H9 (cell line): ENCODE measurements around the gene KCNIP1. TPM values are rescaled to one million over a fixed set of nuclear protein-coding genes. Genes with fewer than 3 reads are reported as not detected.

Experiments
- DNase-seq: peaks from one replicate; pipeline ENCODE4 v3.0.0-alpha.2; 2017
- H2AFZ ChIP-seq: one replicate; pipeline ENCODE4 v1.6.1; 2013; ENCODE audit warnings: mild to moderate bottlenecking, low read length, control low read depth, moderate library complexity
- H2AK5ac ChIP-seq: 2 replicates; pipeline ENCODE4 v1.6.1; 2013; ENCODE audit warnings: low read length, control low read depth, mixed read lengths; ENCODE audit not compliant: insufficient read length
- H2BK120ac ChIP-seq: one replicate; pipeline ENCODE4 v1.6.1; 2013; ENCODE audit warnings: low read depth, mild to moderate bottlenecking, low read length, control low read depth, inconsistent platforms; ENCODE audit not compliant: poor library complexity, severe bottlenecking
- H2BK12ac ChIP-seq: 2 replicates; pipeline ENCODE4 v1.6.1; 2013; ENCODE audit warnings: low read length, control low read depth, mixed read lengths, low read depth; ENCODE audit not compliant: insufficient read length
- H2BK15ac ChIP-seq: 2 replicates; pipeline ENCODE4 v1.6.1; 2013; ENCODE audit warnings: low read depth, low read length, control low read depth
- H2BK20ac ChIP-seq: one replicate; pipeline ENCODE4 v1.6.1; 2013; ENCODE audit warnings: low read depth, mild to moderate bottlenecking, low read length, control low read depth, inconsistent platforms; ENCODE audit not compliant: poor library complexity, severe bottlenecking
- H2BK5ac ChIP-seq: 2 replicates; pipeline ENCODE4 v1.6.1; 2013; ENCODE audit warnings: low read length, control low read depth, mixed read lengths; ENCODE audit not compliant: insufficient read length
- H3K14ac ChIP-seq: 2 replicates; pipeline ENCODE4 v1.6.1; 2013; ENCODE audit warnings: low read length, control low read depth; ENCODE audit not compliant: insufficient read depth
- H3K18ac ChIP-seq: 2 replicates; pipeline ENCODE4 v1.6.1; 2013; ENCODE audit warnings: low read depth, mild to moderate bottlenecking, mixed read lengths, low read length, control low read depth; ENCODE audit not compliant: insufficient read length
- H3K23ac ChIP-seq: 2 replicates; pipeline ENCODE4 v1.6.1; 2013; ENCODE audit warnings: low read length, control low read depth, mixed read lengths, low read depth; ENCODE audit not compliant: insufficient read length
- H3K23me2 ChIP-seq: 2 replicates; pipeline ENCODE4 v1.6.1; 2013; ENCODE audit warnings: low read depth, mild to moderate bottlenecking, mixed read lengths, low read length, control low read depth; ENCODE audit not compliant: insufficient read length, poor library complexity, severe bottlenecking
- H3K27ac ChIP-seq: 2 replicates; pipeline ENCODE4 v1.5.1; 2013; ENCODE audit warnings: low read length, control low read depth, mixed read lengths, low read depth; ENCODE audit not compliant: insufficient read length
- H3K27me3 ChIP-seq: 2 replicates; pipeline ENCODE4 v1.6.1; 2013; ENCODE audit warnings: low read length, control low read depth, inconsistent platforms; ENCODE audit not compliant: insufficient read depth
- H3K4ac ChIP-seq: 2 replicates; pipeline ENCODE4 v1.6.1; 2013; ENCODE audit warnings: low read depth, mild to moderate bottlenecking, control low read depth, inconsistent platforms, low read length, moderate library complexity
- H3K4me1 ChIP-seq: 2 replicates; pipeline ENCODE4 v1.6.1; 2013; ENCODE audit warnings: low read length, control low read depth, inconsistent platforms; ENCODE audit not compliant: insufficient read depth
- H3K4me2 ChIP-seq: 2 replicates; pipeline ENCODE4 v1.6.1; 2013; ENCODE audit warnings: low read length, control low read depth, mixed read lengths; ENCODE audit not compliant: insufficient read length, insufficient read depth
- H3K56ac ChIP-seq: 2 replicates; pipeline ENCODE4 v1.6.1; 2013; ENCODE audit warnings: low read depth, mild to moderate bottlenecking, mixed read lengths, low read length, control low read depth; ENCODE audit not compliant: insufficient read length
- H3K79me1 ChIP-seq: 2 replicates; pipeline ENCODE4 v1.6.1; 2013; ENCODE audit warnings: low read depth, mild to moderate bottlenecking, moderate library complexity, low read length, control low read depth, inconsistent platforms; ENCODE audit not compliant: insufficient read depth, poor library complexity, severe bottlenecking
- H3K79me2 ChIP-seq: 2 replicates; pipeline ENCODE4 v1.6.1; 2013; ENCODE audit warnings: low read length, control low read depth, inconsistent platforms; ENCODE audit not compliant: insufficient read depth
- H3K9ac ChIP-seq: 2 replicates; pipeline ENCODE4 v1.6.1; 2013; ENCODE audit warnings: low read length, control low read depth, mixed read lengths; ENCODE audit not compliant: insufficient read length; ENCODE audit errors: extremely low read depth
- H3K9me3 ChIP-seq: one replicate; pipeline ENCODE4 v1.6.1; 2013; ENCODE audit warnings: low read depth, low read length, inconsistent platforms; ENCODE audit not compliant: control insufficient read depth
- H3T11ph ChIP-seq: one replicate; pipeline ENCODE4 v1.6.1; 2013; ENCODE audit warnings: mild to moderate bottlenecking, low read length, control low read depth, inconsistent platforms
- H4K20me1 ChIP-seq: one replicate; pipeline ENCODE4 v1.6.1; 2013; ENCODE audit not compliant: control insufficient read depth, insufficient read length, insufficient read depth
- H4K5ac ChIP-seq: 2 replicates; pipeline ENCODE4 v1.6.1; 2013; ENCODE audit warnings: low read depth, mild to moderate bottlenecking, mixed read lengths, low read length, control low read depth; ENCODE audit not compliant: insufficient read length
- H4K8ac ChIP-seq: replicated peaks from 2 replicates; pipeline ENCODE4 v1.6.1; 2013; ENCODE audit warnings: low read length, control low read depth, mixed read lengths, low read depth; ENCODE audit not compliant: insufficient read length
- H4K91ac ChIP-seq: 2 replicates; pipeline ENCODE4 v1.6.1; 2013; ENCODE audit warnings: low read depth, mild to moderate bottlenecking, moderate library complexity, mixed read lengths, low read length, control low read depth; ENCODE audit not compliant: insufficient read length
- H3K27ac Mint-ChIP-seq, 3 experiments: 2 replicates in 2 of 3; 3 replicates in 1 of 3; pipeline ENCODE4 v1.8.0; 2020 to 2021; ENCODE audit warnings: mixed read lengths in 3 of 3, mild to moderate bottlenecking in 1 of 3, moderate library complexity in 1 of 3
- H3K27me3 Mint-ChIP-seq: 2 replicates; pipeline ENCODE4 v1.8.0; 2021; ENCODE audit warnings: low read depth, mild to moderate bottlenecking, moderate library complexity, mixed read lengths
- H3K36me3 Mint-ChIP-seq, 3 experiments: 2 replicates in 2 of 3; 3 replicates in 1 of 3; pipeline ENCODE4 v1.8.0; 2020 to 2021; ENCODE audit warnings: low read depth in 3 of 3, mixed read lengths in 3 of 3; ENCODE audit not compliant: insufficient read depth in 1 of 3
- H3K4me1 Mint-ChIP-seq, 2 experiments: 2 replicates each; pipeline ENCODE4 v1.8.0; 2020; ENCODE audit warnings: mixed read lengths in 2 of 2
- H3K4me3 Mint-ChIP-seq, 2 experiments: 2 replicates in 1 of 2; 3 replicates in 1 of 2; pipeline ENCODE4 v1.8.0; 2020 to 2021; ENCODE audit warnings: mild to moderate bottlenecking in 2 of 2, mixed read lengths in 2 of 2, moderate library complexity in 1 of 2
- H3K9me3 Mint-ChIP-seq, 2 experiments: 2 replicates in 1 of 2; 3 replicates in 1 of 2; pipeline ENCODE4 v1.8.0; 2020; ENCODE audit warnings: mild to moderate bottlenecking in 2 of 2, mixed read lengths in 2 of 2, moderate library complexity in 1 of 2
- WGBS: extraction: QIAGEN DNeasy Blood & Tissue Kit; methylation state at CpG from one replicate; pipeline ENCODE4 v1.1.7; 2013; ENCODE audit warnings: missing lambda C conversion rate, low lambda C conversion rate, mixed read lengths; ENCODE audit not compliant: insufficient read length; ENCODE audit errors: extremely low coverage; 5-methylcytosine and 5-hydroxymethylcytosine counted together
- total RNA-seq: library from RNA; stranded (reverse); gene quantifications from 2 replicates; pipeline ENCODE4 v1.2.1, GENCODE V29; 2021
- TF ChIP-seq, protein P1 (sequence below): fragments of 200-600 bp; sonication (generic); conservative IDR thresholded peaks from 3 replicates; pipeline ENCODE4 v1.8.0; 2021; ENCODE audit warnings: antibody characterized with exemption, mild to moderate bottlenecking

Gene KCNIP1
- total RNA-seq, 1 experiment from 2014 or later = 0.63 TPM

DNA sequence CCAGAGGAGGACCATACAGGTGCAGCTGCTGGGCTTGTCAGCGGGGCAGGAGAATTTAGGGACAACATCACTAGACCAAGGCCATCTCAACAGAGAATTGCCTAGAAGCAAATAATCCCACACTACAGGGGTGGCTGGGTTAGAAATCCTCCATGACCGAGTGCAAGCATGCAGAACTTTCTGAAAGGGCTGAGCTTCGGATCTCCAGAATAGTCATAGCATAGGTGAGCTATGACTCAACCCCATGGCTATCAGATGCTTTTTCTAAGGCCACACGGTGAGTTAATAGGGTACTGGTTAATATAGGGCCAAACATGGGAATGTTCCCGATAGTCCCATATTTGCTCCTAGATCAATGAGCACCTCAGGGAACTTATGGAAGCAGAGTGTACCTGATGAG, 4.2 kb downstream of the KCNIP1 start:
- Histone ChIP-seq H3K56ac (no peak overlapping the region), H4K8ac (no peak overlapping the region), H4K91ac (no peak overlapping the region), H2AFZ (no peak overlapping the region), H2BK20ac (no peak overlapping the region), H4K20me1 (no peaks in the 10 kb centered on the region), H3K23me2 (no peaks in the 10 kb centered on the region), H2BK5ac (no peak overlapping the region), H3K79me1 (no peaks in the 10 kb centered on the region), H3K4me1 (no peaks in the 10 kb centered on the region), H3K79me2 (no peaks in the 10 kb centered on the region), H3K4ac (no peak overlapping the region), H2AK5ac (no peak overlapping the region), H2BK12ac (no peak overlapping the region), H3K18ac (no peak overlapping the region), H3K9me3 (no peaks in the 10 kb centered on the region), H3K14ac (no peak overlapping the region), H3K4me2 (no peak overlapping the region), H3K27ac (no peak overlapping the region), H3K9ac (no peak overlapping the region), H3K27me3 (peaks cover 13% of the 10 kb centered on the region; the same call in 1 of the 2 replicates), H4K5ac (no peak overlapping the region), H3K23ac (no peak overlapping the region), H2BK15ac (no peak overlapping the region), H3T11ph (no peak overlapping the region), H2BK120ac (no peak overlapping the region)
- no peak overlapping the region; a peak in 1 of 7 replicates for H3K27ac Mint-ChIP-seq
- no CpG with 5 or more reads among the region's 5 CpGs for WGBS
- TF ChIP-seq, protein P1, sequence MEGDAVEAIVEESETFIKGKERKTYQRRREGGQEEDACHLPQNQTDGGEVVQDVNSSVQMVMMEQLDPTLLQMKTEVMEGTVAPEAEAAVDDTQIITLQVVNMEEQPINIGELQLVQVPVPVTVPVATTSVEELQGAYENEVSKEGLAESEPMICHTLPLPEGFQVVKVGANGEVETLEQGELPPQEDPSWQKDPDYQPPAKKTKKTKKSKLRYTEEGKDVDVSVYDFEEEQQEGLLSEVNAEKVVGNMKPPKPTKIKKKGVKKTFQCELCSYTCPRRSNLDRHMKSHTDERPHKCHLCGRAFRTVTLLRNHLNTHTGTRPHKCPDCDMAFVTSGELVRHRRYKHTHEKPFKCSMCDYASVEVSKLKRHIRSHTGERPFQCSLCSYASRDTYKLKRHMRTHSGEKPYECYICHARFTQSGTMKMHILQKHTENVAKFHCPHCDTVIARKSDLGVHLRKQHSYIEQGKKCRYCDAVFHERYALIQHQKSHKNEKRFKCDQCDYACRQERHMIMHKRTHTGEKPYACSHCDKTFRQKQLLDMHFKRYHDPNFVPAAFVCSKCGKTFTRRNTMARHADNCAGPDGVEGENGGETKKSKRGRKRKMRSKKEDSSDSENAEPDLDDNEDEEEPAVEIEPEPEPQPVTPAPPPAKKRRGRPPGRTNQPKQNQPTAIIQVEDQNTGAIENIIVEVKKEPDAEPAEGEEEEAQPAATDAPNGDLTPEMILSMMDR = no peak
- no peak overlapping the region for H3K4me3 Mint-ChIP-seq
- no peak for DNase-seq
- H3K9me3 Mint-ChIP-seq = no peaks in the 10 kb centered on the region; a peak in 1 of 5 replicates
- H3K27me3 Mint-ChIP-seq = peaks cover 34% of the 10 kb centered on the region
- H3K4me1 Mint-ChIP-seq = peaks cover 9 to 15% of the 10 kb centered on the region in 2 experiments
- no peaks in the 10 kb centered on the region for H3K36me3 Mint-ChIP-seq
